Stimulated activated CD4-positive, alpha-beta T cell treated with anti-CD3 and anti-CD28 coated beads, TNF-alpha, amount 100 ng/mL, for 24 hours (primary cell): ENCODE measurements around the gene UTP25.
A peak's percentile ranks its signal among the peaks of the same experiment; 100 is the strongest.

ENCODE experiments used
- DNase-seq, 3 experiments: peaks; one replicate each; pipeline ENCODE4 v3.0.0-alpha.2; 2020; ENCODE audit warnings: low read depth in 3 of 3

Gene UTP25

GRCh38 chr1:209839875-209840546, 12.2 kb downstream of the UTP25 start:
- peak in 2 of 3 experiments; percentile 7 to 9 for DNase-seq

DNA sequence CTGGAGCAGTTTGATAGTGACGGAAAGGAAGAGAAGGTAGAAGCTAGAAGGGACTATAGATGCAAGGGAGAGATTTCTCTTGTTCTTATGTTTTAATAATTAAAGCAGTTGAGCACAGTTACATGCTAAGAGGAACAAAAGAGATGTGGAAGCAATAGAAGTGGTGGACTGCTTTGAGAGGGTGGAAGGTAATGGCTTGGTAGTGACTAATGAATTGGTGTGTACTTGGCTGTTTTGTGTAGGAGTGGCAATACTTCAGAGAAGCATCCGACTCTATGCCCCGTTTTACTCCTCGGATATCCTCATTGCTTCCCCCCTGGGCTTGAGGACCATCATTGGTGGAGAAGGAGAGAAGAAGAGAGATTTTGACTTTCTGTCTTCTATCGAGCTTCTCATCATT, 12.8 kb downstream of the UTP25 start:
- DNase-seq, result no peak

DNA sequence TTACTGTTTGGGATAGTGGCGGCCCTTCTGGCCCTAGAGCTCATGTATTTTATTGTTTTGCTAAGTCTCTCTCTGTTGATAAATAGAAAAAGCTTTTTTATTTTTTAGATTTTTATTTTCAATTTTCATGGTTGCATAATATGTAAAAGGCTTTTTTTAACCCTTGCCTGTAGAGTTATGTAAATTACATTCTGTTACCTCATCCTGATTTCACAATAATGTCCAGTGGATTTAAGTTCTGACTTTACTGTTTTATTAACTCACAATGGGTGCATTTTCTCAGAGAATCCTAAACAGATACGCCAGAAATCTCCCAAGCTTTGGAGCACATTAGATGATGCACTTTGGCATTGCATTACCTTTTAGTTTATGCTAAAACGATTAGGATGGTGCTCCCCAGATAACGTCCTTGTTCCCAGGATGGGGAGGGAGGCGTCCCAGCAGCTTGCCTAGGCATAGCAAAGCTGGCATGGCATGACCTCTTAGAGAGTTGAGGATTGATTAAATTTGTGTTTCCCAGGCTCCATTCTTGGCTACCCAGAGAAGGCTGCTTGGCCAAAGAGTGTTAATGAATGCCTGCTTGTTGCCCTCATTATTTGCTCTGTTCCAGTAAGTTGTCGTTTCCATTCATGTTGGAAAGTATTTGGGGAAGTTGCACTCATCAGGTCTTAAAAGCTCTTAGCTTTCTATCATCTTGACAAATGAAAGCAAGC, 17.1 kb downstream of the UTP25 start:
- DNase-seq, result no peak

GRCh38 chr1:209845408-209845725, 17.6 kb downstream of the UTP25 start:
- no peak for DNase-seq

- DNase-seq, result no peak
These were observed 21.6 kb downstream of the UTP25 start for GRCh38 chr1:209849388-209849787.

- DNase-seq, result peak in 2 of 3 experiments; percentile 10 to 40
These were observed 22.7 kb downstream of the UTP25 start for GRCh38 chr1:209850342-209850979.

DNA sequence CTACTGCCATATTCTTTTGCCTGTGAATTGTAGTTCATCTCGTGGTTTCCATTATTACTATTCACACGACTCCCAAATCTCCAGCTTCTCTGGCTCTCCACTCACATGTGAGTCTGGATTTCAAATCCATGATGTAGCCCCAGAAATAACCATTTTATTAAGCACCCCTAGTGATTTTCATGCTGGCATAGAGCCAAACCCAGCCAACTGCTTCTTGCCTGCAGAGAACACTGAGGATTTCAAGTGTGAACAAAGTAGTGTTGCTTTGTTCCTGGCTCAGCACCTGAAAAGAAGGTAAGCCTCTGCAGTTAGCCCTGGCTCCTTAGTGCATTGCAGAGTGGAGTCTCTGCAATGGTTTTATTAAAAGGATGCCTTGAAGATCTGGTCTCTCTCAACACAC, 25.9 kb downstream of the UTP25 start:
- no peak for DNase-seq

DNA sequence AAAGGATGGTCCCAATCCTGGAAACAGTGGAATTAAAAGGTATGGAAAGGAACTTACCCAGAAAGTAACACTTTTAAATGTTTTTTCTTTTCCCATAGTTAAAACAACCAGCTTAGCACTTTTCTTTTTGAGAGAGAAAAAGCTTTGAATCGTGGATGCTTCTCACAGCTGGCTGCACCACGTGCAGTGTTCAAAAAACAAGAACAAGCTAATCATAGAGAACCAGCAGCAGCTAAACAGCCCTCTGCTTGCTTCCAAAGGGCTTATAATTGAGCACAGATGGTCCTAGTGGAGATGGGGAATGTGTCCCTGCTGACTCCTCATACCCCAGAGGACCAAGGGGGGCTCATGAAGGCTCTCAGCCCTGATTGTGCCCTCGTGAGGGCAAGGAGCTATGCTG, 26.4 kb downstream of the UTP25 start:
- DNase-seq, result no peak

DNA sequence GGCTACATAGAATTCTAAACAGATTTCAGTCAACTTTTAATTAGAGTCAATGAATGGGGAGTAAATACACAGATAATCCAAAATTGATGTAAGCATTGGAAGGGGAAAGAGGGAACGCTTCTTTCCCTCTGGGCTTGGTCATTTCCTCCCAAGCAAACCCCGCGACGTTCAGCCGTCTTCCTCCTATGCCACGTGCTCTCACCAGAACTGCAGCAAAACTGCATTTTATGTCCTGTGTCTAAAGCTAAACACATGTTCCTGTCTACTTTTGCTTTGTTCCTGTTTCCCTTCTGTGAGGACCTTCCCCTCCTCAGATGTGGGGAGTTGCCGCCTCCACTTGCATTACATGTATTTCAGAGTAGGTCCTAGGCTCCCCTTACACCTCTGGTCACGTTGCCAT, 27.2 kb downstream of the UTP25 start:
- DNase-seq, result no peak

DNA sequence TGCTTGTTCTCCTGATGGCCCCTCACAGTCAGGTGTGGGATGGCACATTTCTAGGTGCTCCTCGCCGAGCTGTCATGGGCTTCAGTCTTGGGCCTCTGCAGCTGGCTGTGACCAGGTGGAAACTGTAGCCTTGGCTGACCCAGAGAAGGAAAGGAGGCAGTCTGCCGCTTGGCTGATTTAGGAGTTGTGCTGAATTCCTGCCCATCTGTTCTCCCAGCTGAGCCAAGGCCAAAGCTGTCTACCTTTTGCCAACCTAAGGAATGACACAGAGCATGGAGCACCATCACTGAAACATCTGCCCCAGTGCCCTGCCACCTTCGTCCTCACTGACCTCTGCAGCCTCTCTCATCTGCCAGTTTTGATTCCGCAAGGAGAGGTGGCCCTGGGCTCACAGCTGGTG, 27.9 kb downstream of the UTP25 start:
- no peak for DNase-seq

DNA sequence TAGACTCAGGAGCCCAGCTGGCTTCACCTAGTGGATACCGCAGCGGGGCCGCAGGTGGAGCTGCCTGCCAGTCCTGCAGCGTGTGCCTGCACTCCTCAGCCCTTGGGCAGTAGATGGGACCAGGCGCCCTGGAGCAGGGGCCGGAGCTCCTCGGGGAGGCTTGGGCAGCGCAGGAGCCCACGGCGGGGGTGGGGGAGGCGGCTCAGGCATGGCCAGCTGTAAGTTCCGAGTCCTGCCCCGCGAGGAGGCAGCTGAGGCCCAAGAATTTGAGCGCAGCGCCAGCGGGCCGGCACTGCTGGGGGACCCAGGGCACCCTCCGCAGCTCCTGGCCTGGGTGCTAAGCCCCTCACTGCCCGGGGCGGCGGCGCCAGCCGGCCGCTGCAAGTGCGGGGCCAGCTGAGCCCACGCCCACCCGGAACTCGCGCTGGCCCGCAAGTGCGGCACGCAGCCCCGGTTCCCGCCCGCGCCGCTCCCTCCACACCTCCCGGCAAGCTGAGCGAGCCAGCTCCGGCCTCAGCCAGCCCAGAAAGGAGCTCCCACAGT, 30.9 kb downstream of the UTP25 start:
- DNase-seq, result no peak

DNA sequence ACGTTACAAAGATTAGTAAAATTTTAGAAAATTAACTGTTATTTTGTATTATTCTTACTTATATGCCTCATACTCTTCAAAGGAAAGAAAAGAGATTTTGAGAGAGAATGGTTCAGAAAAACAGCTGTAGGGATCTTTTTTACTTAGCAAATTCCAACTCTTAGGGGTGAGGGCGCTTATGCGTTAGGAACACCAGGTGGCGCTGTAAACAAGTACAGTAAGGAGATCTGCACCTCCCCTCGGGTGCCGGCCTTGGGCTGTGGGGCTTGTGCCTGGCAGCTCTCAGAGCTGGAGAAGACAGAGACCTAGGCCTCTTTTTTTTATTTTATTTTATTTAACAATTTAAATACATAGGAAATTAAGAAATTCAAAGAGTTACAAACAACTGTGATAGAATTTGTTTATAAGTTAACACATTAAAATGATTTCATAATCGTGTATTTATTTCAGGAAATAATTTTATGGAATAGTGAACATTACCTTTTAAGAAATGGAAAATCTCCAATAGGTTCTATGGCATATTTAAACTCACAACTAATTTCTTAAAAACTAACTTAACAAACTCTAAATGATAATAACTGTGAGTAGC, 32.6 kb downstream of the UTP25 start:
- peak; percentile 42 to 68 (median 61) for DNase-seq

DNA sequence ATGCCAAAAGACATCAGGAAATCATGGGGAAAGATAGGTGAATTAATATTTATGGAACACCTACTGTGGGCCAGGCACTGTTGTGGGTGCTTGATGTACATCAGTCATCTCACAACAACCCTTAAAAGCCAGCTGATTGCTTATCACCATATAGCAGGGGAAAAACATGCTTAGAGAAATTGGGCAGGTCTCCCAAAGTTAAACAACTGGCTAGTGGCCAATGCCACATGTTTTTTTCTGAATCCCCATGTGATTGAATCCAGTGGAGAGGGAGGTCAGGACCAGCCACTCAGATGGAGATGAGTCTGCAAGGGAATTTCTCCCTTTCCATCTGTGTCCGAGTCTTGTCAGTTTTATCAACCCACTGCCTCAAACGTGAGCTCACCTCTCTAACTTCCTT, 33.5 kb downstream of the UTP25 start:
- no peak for DNase-seq

DNA sequence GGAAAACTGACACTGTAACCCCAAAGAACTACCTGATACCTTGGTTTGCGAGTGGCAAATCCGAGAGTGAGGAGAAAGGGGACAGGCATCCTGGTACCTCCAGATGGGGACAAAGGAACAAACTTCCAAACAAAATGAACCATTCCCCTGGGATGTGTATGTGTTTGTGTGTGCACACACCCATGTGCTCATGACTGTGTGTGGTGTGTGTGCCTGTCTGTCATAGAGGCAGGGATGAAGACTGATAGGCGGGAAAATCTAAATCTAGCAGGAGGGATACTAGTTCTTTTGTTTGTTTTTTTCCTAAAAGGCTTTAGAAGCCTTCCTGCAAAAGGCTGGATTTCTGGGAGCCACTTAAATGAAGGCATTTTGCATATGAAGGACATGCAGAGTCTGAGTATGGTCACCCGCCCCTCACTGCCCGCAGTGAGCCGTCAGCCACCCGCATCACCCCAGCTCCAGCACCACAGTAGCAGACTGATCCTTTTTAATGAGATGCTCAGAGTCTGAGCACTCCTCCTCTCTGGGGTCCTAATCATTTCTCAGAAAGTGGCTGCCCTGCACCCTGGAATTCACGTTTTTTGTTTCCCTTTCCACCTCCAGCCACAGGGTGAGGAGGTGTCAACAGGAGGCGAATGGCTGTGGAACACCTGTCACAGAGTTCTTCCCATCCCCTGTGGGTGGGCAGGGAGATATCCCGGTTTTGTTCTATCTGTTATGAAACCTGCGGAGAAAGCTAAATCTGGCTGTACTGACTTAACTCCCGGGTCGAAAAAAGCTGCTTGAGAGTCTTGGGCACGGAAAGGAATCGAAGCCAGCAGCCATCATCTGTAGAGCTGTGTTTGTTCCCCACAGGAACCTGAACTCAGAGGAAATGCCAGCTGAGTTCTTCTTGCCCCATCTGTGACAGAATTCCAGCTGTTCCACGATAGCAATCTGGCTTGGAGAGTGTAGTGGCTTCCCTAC, 34.9 kb downstream of the UTP25 start:
- DNase-seq, result no peak

DNA sequence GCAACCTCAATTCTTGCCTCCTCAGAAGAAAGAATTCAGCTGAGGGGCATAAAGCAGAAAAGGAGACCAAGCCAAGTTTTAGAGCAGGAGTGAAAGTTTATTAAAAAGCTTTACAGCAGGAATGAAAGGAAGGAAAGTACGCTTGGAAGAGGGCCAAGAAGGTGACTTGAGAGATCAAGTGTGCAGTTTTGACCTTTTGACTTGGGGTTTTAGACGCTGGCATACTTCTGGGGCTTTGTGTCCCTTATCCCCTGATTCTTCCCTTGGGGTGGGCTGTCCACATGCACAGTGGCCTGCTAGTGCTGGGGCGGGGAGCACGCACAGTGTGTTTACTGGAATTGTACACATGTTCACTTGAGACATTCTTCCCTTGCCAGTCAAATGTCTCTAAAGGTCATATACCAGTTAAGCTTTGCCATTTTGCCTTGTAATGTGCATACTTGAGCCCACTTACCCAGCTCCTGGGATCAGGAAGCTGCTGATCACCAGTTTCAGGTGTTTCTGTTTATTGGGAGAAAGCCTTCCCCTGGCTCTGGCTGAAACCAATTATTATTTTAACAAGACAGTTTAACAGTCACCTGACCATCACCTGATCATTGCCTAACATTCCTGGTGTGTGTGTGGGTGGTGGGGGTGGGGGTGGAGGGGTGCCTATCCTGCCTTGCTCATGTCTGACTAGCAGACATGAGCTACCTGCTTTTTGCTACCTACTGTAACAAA, 36.2 kb downstream of the UTP25 start:
- no peak for DNase-seq

DNA sequence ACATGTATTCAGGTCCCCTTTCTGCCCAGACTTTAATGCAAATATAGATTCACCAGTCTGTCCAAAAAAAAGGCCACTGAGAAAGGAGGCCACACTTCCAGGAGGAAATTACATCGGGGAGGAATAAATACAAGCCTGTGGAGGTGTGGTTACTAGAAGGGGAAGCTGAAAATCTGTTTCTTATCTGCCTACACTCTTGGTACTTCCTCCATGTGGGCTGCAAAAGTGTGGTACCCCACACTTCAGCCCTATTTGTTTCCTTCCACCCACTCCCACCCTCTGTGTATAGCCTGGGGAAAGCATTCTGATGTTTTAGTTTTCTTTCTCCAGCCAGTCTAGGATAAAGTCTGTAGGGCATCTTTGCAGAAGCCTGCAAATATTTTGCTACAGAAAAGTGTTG, 38.4 kb downstream of the UTP25 start:
- no peak for DNase-seq

DNA sequence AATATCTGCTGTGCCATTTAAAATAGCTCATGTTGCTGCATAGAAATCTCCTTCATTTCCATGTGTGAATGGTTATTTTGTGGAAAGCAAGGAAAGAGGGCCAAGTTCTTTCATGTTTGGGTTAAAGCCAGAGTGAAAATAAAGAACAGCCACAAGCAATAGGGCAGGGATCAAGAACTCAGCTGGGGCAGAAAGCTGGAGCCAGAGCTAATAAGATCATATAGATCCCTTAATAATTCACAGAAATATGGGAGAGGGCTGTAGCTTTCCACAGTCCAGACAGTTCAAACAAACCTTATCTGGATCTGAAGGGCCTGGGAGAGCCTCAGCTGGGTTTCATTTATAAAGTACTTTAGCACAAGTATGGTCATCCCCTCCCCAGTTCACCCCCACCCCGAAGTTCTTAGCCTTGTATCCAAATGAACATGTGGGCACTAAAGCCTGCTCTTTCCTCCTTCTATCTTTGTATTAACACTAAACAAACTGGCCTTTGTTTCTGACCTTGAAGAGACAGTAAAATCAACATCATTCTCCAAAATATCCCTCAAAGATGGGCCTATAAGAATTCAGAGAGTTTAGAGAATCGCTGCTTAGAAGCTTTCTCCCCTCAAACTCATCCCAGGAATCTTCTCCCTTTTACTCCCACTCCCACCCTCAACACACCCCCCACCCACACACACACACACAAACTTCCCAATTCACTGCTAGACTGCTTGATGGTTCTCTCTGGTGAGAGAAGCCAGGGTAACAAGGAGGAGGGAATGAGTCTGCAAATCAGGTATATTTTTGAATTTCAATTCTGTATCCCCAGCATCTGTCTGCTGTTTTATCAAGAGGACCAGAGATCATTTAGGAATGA, 41.7 kb downstream of the UTP25 start:
- no peak for DNase-seq

- no peak for DNase-seq
These were observed 42.5 kb downstream of the UTP25 start for GRCh38 chr1:209870151-209870831.

DNA sequence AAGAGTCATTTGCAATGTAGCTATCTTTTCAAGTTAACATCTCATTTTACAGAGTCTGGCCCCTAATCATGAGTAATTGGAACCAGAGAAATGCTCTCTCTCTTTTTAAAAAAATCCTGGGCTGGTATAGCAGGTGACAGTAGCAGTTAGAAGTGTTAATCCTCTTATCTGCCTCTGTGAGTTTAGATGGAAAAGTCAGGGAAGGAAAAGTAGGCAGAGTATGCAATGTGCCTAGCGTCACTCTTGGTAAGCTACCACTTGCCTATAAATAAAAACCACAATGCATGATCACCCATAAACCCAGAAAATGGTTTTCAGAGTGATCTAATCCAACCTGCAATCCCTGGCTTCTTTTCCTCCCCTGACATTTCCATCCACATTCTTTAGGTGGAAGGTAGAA, 43.2 kb downstream of the UTP25 start:
- no peak for DNase-seq
